Glutamatergic neuron (in vitro differentiated cells): ENCODE measurements around the gene MSX1. TPM values are rescaled to one million over a fixed set of nuclear protein-coding genes. Genes with fewer than 3 reads are reported as not detected.
A peak's percentile ranks its signal among the peaks of the same experiment; 100 is the strongest.

Experiments used
- DNase-seq: peaks from one replicate; pipeline ENCODE4 v3.0.0; 2022
- H3K27ac Mint-ChIP-seq: one replicate; pipeline ENCODE4 v1.8.0; 2020; ENCODE audit warnings: mild to moderate bottlenecking, mixed read lengths, inconsistent platforms; ENCODE audit not compliant: unreplicated experiment
- H3K27me3 Mint-ChIP-seq: one replicate; pipeline ENCODE4 v1.8.0; 2020; ENCODE audit warnings: mild to moderate bottlenecking, moderate library complexity, mixed read lengths, inconsistent platforms; ENCODE audit not compliant: unreplicated experiment
- H3K36me3 Mint-ChIP-seq: one replicate; pipeline ENCODE4 v1.8.0; 2020; ENCODE audit warnings: mild to moderate bottlenecking, mixed read lengths, inconsistent platforms; ENCODE audit not compliant: unreplicated experiment
- H3K4me1 Mint-ChIP-seq: one replicate; pipeline ENCODE4 v1.8.0; 2020; ENCODE audit warnings: mild to moderate bottlenecking, low read depth, mixed read lengths, inconsistent platforms; ENCODE audit not compliant: unreplicated experiment
- H3K4me3 Mint-ChIP-seq: one replicate; pipeline ENCODE4 v1.8.0; 2020; ENCODE audit warnings: mild to moderate bottlenecking, mixed read lengths, inconsistent platforms; ENCODE audit not compliant: unreplicated experiment
- H3K9me3 Mint-ChIP-seq: one replicate; pipeline ENCODE4 v1.8.0; 2020; ENCODE audit warnings: mild to moderate bottlenecking, moderate library complexity, mixed read lengths, inconsistent platforms; ENCODE audit not compliant: unreplicated experiment
- CTCF ChIP-seq: fragments of 200-600 bp; sonication (generic); IDR thresholded peaks from one replicate; pipeline ENCODE4 v1.5.0; 2021; ENCODE audit not compliant: partially characterized antibody, unreplicated experiment
- total RNA-seq: library from RNA; stranded (reverse); fragmentation: NEBNext Ultra II Directional; extraction: Animal tissue kit (Norgen Biotek cat#: 25700); gene quantifications from one replicate; pipeline ENCODE4 v1.2.1, GENCODE V29; 2021; ENCODE audit not compliant: unreplicated experiment

MSX1 gene
- total RNA-seq, 1 donor from 2014 or later: 0.22 TPM

GRCh38 chr4:4860600-4861389, 1.3 kb downstream of the MSX1 start:
- DNase-seq: peak; percentile 40
- peaks cover 51% of the 10 kb centered on the region for H3K27me3 Mint-ChIP-seq
- no peaks in the 10 kb centered on the region for H3K36me3 Mint-ChIP-seq
- no peak overlapping the region for H3K27ac Mint-ChIP-seq
- peaks cover 21% of the 10 kb centered on the region for H3K4me1 Mint-ChIP-seq
- peaks cover 14% of the 10 kb centered on the region for H3K9me3 Mint-ChIP-seq
- H3K4me3 Mint-ChIP-seq: peak overlapping the region; percentile 89
- TF ChIP-seq CTCF: no peak

- DNase-seq: peak; percentile 8
- H3K4me3 Mint-ChIP-seq: peak overlapping the region; percentile 15
- peaks cover 4% of the 10 kb centered on the region for H3K36me3 Mint-ChIP-seq
- H3K4me1 Mint-ChIP-seq: peaks cover 19% of the 10 kb centered on the region
- TF ChIP-seq CTCF: no peak
- no peak overlapping the region for H3K27ac Mint-ChIP-seq
- peaks cover 52% of the 10 kb centered on the region for H3K27me3 Mint-ChIP-seq
- H3K9me3 Mint-ChIP-seq: peaks cover 14% of the 10 kb centered on the region
These were observed 2.0 kb downstream of the MSX1 start for GRCh38 chr4:4861390-4862018.

GRCh38 chr4:4862071-4862551, 2.6 kb downstream of the MSX1 start:
- Mint-ChIP-seq H3K4me1 (peaks cover 18% of the 10 kb centered on the region), H3K9me3 (peaks cover 16% of the 10 kb centered on the region), H3K4me3 (peak overlapping the region; percentile 15), H3K27ac (no peak overlapping the region), H3K36me3 (peaks cover 4% of the 10 kb centered on the region), H3K27me3 (peaks cover 52% of the 10 kb centered on the region)
- no peak for TF ChIP-seq CTCF
- DNase-seq: peak; percentile 11

- Mint-ChIP-seq H3K9me3 (peaks cover 14% of the 10 kb centered on the region), H3K4me3 (peak overlapping the region; percentile 54), H3K36me3 (peaks cover 4% of the 10 kb centered on the region), H3K27me3 (peaks cover 45% of the 10 kb centered on the region), H3K4me1 (peaks cover 13% of the 10 kb centered on the region), H3K27ac (no peak overlapping the region)
- DNase-seq: peak; percentile 45
- no peak for TF ChIP-seq CTCF
These were observed 3.4 kb downstream of the MSX1 start for GRCh38 chr4:4862665-4863482.
